Activated T-helper 1 cell treated with anti-CD3 and anti-CD28 coated beads, Interleukin-12 subunit alpha, Interleukin-12 subunit beta, Interleukin-2, Interleukin-4 antibody, amounts not matched to agents 30 ng/mL and 10 ng/mL and 1 ng/mL, durations not matched to agents 14 hours and 24 hours and 36 hours (primary cell): Measurements from ENCODE around the gene SUN5. TPM values are rescaled to one million over a fixed set of nuclear protein-coding genes. Genes with fewer than 3 reads are reported as not detected.

Experiments used
- DNase-seq: peaks from one replicate; pipeline ENCODE4 v3.0.0; 2021; ENCODE audit warnings: low spot score
- H3K27ac Mint-ChIP-seq: one replicate; pipeline ENCODE4 v1.8.0; 2021; ENCODE audit warnings: mild to moderate bottlenecking, mixed read lengths
- H3K27me3 Mint-ChIP-seq: one replicate; pipeline ENCODE4 v1.8.0; 2022; ENCODE audit warnings: mild to moderate bottlenecking, moderate library complexity, mixed read lengths; ENCODE audit not compliant: insufficient read depth
- H3K36me3 Mint-ChIP-seq: one replicate; pipeline ENCODE4 v1.8.0; 2021; ENCODE audit warnings: low read depth, mixed read lengths
- H3K4me1 Mint-ChIP-seq: one replicate; pipeline ENCODE4 v1.8.0; 2021; ENCODE audit warnings: low read depth, mixed read lengths
- H3K4me3 Mint-ChIP-seq: one replicate; pipeline ENCODE4 v1.8.0; 2021; ENCODE audit warnings: mild to moderate bottlenecking, moderate library complexity, mixed read lengths
- H3K9me3 Mint-ChIP-seq: one replicate; pipeline ENCODE4 v1.8.0; 2021; ENCODE audit warnings: mixed read lengths
- intact Hi-C: fragments of 100-400 bp; cut with micrococcal nuclease; formaldehyde crosslinking; loops from one replicate; pipeline ENCODE4 v1.15.1; 2024
- total RNA-seq: library from RNA; stranded (reverse); gene quantifications from 2 replicates; pipeline ENCODE4 v1.2.3, GENCODE V29; 2022

The SUN5 gene
- total RNA-seq, 1 donor from 2014 or later: not detected

- H3K9me3 Mint-ChIP-seq: no peaks in the 10 kb centered on the region
- no peaks in the 10 kb centered on the region for H3K4me1 Mint-ChIP-seq
- no peaks in the 10 kb centered on the region for H3K36me3 Mint-ChIP-seq
- H3K27me3 Mint-ChIP-seq: no peaks in the 10 kb centered on the region
- DNase-seq: no peak
- H3K27ac Mint-ChIP-seq: no peak overlapping the region
- no peak overlapping the region for H3K4me3 Mint-ChIP-seq
- intact Hi-C loops: no loop called here
These were observed 29.1 kb upstream of the SUN5 start for GRCh38 chr20:33033381-33033780.

GRCh38 chr20:33032555-33032954, 28.3 kb upstream of the SUN5 start:
- no peaks in the 10 kb centered on the region for H3K4me1 Mint-ChIP-seq
- no peak overlapping the region for H3K4me3 Mint-ChIP-seq
- intact Hi-C loops: no loop called here
- no peak overlapping the region for H3K27ac Mint-ChIP-seq
- H3K9me3 Mint-ChIP-seq: no peaks in the 10 kb centered on the region
- H3K27me3 Mint-ChIP-seq: no peaks in the 10 kb centered on the region
- no peak for DNase-seq
- H3K36me3 Mint-ChIP-seq: no peaks in the 10 kb centered on the region

- H3K4me3 Mint-ChIP-seq: no peak within 1 kb of the TSS
- H3K4me1 Mint-ChIP-seq: no peaks in the 10 kb centered on the region
- no peaks in the 10 kb centered on the region for H3K9me3 Mint-ChIP-seq
- H3K36me3 Mint-ChIP-seq: no peaks in the 10 kb centered on the region
- no peak within 1 kb of the TSS for H3K27ac Mint-ChIP-seq
- H3K27me3 Mint-ChIP-seq: no peaks in the 10 kb centered on the region
- intact Hi-C loops: no loop called here
- DNase-seq: no peak
These were observed 27.3 kb upstream of the SUN5 start, which contains the start of gene BPIFB6 for GRCh38 chr20:33031531-33031930. TSS of gene BPIFB6 (plus strand) at chr20:33031648. CDS start at chr20:33031648, 0 bp downstream.

GRCh38 chr20:33030569-33030968, 26.3 kb upstream of the SUN5 start:
- Mint-ChIP-seq H3K36me3 (no peaks in the 10 kb centered on the region), H3K4me3 (no peak overlapping the region), H3K27me3 (no peaks in the 10 kb centered on the region), H3K27ac (no peak overlapping the region), H3K4me1 (no peaks in the 10 kb centered on the region), H3K9me3 (no peaks in the 10 kb centered on the region)
- intact Hi-C loops: no loop called here
- DNase-seq: no peak

GRCh38 chr20:33030076-33030475, 25.8 kb upstream of the SUN5 start:
- Mint-ChIP-seq H3K27me3 (no peaks in the 10 kb centered on the region), H3K9me3 (no peaks in the 10 kb centered on the region), H3K4me1 (no peaks in the 10 kb centered on the region), H3K4me3 (no peak overlapping the region), H3K36me3 (no peaks in the 10 kb centered on the region), H3K27ac (no peak overlapping the region)
- intact Hi-C loops: no loop called here
- DNase-seq: no peak

GRCh38 chr20:33028875-33029274, 24.6 kb upstream of the SUN5 start:
- no peaks in the 10 kb centered on the region for H3K27me3 Mint-ChIP-seq

GRCh38 chr20:33027769-33028751, 23.8 kb upstream of the SUN5 start:
- no peak overlapping the region for H3K4me3 Mint-ChIP-seq
- DNase-seq: no peak
- H3K27ac Mint-ChIP-seq: no peak overlapping the region
- H3K4me1 Mint-ChIP-seq: no peaks in the 10 kb centered on the region
- H3K36me3 Mint-ChIP-seq: no peaks in the 10 kb centered on the region
- intact Hi-C loops: no loop called here
- H3K27me3 Mint-ChIP-seq: no peaks in the 10 kb centered on the region
- no peaks in the 10 kb centered on the region for H3K9me3 Mint-ChIP-seq

More at GRCh38 chr20:33028875-33029274, 24.6 kb upstream of the SUN5 start:
- no peaks in the 10 kb centered on the region for H3K9me3 Mint-ChIP-seq
- no peak for DNase-seq
- no peak overlapping the region for H3K27ac Mint-ChIP-seq
- intact Hi-C loops: no loop called here
- H3K36me3 Mint-ChIP-seq: no peaks in the 10 kb centered on the region
- H3K4me3 Mint-ChIP-seq: no peak overlapping the region
- no peaks in the 10 kb centered on the region for H3K4me1 Mint-ChIP-seq

- no peaks in the 10 kb centered on the region for H3K36me3 Mint-ChIP-seq
- intact Hi-C loops: no loop called here
- no peaks in the 10 kb centered on the region for H3K4me1 Mint-ChIP-seq
- DNase-seq: no peak
- H3K4me3 Mint-ChIP-seq: no peak overlapping the region
- H3K27me3 Mint-ChIP-seq: no peaks in the 10 kb centered on the region
- H3K9me3 Mint-ChIP-seq: no peaks in the 10 kb centered on the region
- no peak overlapping the region for H3K27ac Mint-ChIP-seq
These were observed 22.8 kb upstream of the SUN5 start for GRCh38 chr20:33026779-33027759.

- no peak overlapping the region for H3K27ac Mint-ChIP-seq
- H3K4me1 Mint-ChIP-seq: no peaks in the 10 kb centered on the region
- intact Hi-C loops: no loop called here
- no peaks in the 10 kb centered on the region for H3K27me3 Mint-ChIP-seq
- no peaks in the 10 kb centered on the region for H3K36me3 Mint-ChIP-seq
- no peak for DNase-seq
- no peaks in the 10 kb centered on the region for H3K9me3 Mint-ChIP-seq
- no peak overlapping the region for H3K4me3 Mint-ChIP-seq
These were observed 22.0 kb upstream of the SUN5 start for GRCh38 chr20:33026072-33026778.

- Mint-ChIP-seq H3K36me3 (no peaks in the 10 kb centered on the region), H3K27me3 (no peaks in the 10 kb centered on the region), H3K4me1 (no peaks in the 10 kb centered on the region), H3K4me3 (no peak overlapping the region), H3K9me3 (no peaks in the 10 kb centered on the region), H3K27ac (no peak overlapping the region)
- no peak for DNase-seq
- intact Hi-C loops: no loop called here
These were observed 21.2 kb upstream of the SUN5 start for GRCh38 chr20:33025318-33025876.

GRCh38 chr20:33024609-33025317, 20.5 kb upstream of the SUN5 start:
- no peaks in the 10 kb centered on the region for H3K36me3 Mint-ChIP-seq
- H3K27ac Mint-ChIP-seq: no peak overlapping the region
- no peaks in the 10 kb centered on the region for H3K9me3 Mint-ChIP-seq
- H3K27me3 Mint-ChIP-seq: no peaks in the 10 kb centered on the region
- H3K4me1 Mint-ChIP-seq: no peaks in the 10 kb centered on the region
- intact Hi-C loops: no loop called here
- DNase-seq: no peak
- no peak overlapping the region for H3K4me3 Mint-ChIP-seq

GRCh38 chr20:33024243-33024560, 20.0 kb upstream of the SUN5 start:
- DNase-seq: no peak
- H3K4me3 Mint-ChIP-seq: no peak overlapping the region
- no peaks in the 10 kb centered on the region for H3K27me3 Mint-ChIP-seq
- no peak overlapping the region for H3K27ac Mint-ChIP-seq
- intact Hi-C loops: no loop called here
- H3K9me3 Mint-ChIP-seq: no peaks in the 10 kb centered on the region
- H3K36me3 Mint-ChIP-seq: no peaks in the 10 kb centered on the region
- H3K4me1 Mint-ChIP-seq: no peaks in the 10 kb centered on the region
